NCI-H2196 (cell line): ENCODE data around the gene SGTB.
"Not testable (repeated sequence)": the region's sequence is repeated elsewhere in the genome, so short reads cannot be mapped to it uniquely, and the experiment has no call there.

ENCODE experiments used
- DNase-seq: peaks from one replicate; lab custom pipeline; 2025; ENCODE audit not compliant: unreplicated experiment; lab: John Stamatoyannopoulos, UW

SGTB gene

DNA sequence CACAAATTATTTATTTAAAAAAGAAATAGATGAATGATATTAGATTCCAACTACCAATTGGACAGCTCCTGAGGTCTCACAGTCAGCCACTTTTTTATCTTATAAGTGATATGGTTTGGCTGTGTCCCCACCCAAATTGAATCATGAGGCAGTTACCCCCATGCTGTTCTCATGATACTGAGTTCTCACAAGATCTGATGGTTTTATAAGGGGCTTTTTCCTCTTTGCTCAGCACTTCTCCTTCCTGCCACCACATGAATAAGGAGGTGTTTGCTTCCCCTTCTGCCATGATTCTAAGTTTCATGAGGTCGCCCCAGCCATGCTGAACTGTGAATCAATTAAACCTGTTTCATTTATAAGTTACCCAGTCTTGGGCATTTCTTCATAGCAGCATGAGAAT, 13.0 kb upstream of the SGTB start:
- DNase-seq: no peak

DNA sequence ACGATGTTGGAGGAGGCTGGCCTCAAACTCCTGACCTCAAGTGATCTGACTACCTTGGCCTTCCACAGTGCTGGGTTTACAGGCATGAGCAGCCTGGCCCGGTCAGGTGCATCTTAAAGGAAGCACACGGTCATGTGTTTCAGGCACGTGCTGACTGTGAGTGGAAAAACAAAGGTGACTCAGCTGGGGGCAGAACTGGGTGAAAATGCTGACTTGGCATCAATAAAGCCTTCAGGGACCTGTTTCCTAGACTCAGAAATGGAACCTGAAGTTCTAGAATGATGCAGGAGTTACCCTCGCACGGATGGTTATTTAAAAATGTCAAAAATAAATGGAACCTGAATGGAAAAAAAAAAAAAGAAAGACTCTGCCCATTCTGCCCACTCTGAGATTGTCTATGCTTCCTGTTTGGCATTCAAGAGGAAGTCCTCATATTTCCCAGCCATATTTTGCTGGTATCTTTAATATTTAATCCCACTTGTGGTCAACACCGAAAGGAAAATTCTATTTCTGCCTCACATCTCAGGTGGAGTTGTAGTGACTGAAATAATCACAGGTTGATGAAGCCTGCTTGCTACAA, 12.4 kb upstream of the SGTB start:
- DNase-seq: not testable (repeated sequence)

DNA sequence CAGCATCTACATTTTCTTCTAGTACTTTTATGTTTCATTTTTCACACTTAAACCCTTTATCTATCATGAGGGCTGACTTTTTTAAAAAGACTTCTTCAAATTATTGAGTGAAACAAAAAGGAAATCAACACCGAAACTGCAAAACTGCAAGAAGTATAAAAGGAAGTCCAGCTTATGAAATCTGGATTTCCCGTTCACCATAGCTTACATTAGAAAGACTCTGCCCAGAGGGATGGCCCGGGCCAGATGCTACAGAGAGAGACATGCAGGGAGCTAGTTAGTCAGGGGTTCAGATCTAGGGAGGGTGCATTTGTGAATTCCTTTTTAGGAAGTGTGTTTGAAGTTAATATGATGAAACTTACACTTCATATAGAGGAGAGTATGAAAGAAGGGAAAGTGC, 10.1 kb upstream of the SGTB start:
- not testable (repeated sequence) for DNase-seq

DNA sequence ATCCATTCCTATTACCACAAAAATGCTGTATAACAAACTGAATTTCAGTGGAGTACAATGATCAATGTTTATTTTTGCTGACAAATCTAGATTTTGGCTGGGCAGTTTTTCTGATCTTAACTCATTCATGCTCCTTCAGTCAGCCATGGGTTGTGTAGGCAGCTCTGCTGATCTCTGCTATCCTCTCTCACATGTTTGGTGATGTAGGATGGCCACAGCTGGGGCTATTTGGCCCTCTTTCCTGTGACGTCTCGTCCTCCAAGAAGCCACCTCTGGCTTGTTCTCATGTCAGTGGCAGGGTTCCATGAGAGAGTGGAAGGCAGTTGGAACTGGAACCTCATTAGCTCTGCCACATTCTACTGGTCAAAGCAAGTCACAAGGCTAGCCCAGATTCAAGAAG, 9.0 kb upstream of the SGTB start:
- DNase-seq: no peak

DNA sequence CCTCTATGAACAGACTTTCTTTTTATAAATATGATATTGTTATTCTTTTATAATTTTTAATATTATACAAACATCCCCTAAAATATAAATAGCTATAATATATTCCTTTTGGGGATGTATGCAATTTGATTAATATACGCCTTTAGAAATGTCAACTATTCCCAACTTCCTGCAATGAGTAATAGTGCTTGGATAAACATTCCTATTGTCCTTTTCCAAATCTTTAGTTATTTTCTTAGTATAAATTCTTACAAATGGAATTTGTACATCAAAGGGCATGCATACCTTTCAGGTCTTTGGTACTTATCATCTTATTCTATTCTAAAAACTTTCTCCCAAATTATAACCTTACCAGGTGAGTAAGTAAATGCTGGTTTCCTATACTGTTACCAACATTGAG, 6.3 kb upstream of the SGTB start:
- no peak for DNase-seq

DNA sequence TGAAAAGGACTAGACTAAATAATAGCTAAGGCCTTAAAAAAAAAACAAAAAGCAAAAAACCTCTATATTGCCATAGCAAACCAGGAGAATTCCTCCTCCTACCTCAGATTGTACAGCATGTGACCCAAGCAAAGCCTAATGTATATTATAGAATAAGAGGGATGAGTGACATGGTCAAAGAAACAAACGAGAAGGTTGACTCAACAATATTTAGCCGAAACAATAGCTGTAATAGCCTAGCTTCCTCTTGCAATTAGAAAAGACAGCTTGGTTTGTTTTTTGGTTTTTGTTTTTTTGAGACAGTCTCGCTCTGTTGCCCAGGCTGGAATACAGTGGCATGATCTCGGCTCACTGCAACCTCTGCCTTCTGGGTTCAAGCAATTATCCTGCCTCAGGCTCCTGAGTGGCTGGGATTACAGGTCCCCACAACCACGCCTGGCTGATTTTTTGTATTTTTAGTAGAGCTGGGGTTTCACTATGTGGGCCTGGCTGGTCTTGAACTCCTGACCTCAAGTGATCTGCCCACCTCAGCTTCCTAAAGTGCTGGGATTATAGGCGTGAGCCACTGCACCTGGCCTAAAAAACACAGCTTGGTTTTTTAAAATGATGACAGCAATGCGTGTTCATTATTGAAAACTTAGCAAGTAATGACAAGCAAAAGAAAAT, 5.7 kb upstream of the SGTB start:
- DNase-seq: no peak

DNA sequence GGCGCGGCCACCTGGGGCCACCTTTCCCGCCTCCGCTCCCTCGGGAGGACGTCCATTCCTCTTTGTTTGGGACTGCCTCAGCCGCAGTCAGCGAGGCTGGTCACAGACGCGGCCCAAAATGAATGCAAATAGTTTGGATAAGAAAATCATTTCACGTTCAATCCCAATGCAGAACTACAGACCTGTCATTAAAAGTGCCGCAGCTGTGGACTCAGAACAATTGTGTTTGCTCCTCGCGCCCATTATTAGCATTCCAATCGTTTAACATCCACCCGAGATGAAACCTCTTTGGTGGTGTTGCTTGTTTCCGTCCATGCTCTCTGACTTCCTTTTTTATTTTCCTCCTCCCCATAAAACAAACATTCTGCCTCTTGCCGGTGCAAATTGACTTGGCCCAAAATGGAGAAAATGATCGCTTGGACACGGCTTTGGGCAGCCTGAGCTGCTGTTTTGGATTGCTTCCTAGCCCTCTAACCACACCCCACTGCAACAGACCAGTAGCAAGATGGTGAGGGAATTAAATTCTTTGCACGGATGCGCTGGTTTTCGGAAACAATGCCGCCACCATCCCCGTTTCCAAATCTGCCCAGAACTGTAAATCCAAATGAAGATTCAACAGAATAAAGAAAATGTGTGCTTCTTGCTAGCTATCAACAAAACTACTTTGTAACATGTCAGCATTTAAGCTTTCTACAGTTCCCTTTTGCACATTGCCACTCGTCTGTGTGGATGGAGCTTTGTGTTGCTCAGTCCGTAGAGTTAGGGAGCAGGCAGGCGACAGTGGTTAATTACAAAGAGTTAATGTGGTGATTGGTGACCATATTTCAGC, 880 bp upstream of the SGTB start:
- peak; percentile 11 for DNase-seq

DNA sequence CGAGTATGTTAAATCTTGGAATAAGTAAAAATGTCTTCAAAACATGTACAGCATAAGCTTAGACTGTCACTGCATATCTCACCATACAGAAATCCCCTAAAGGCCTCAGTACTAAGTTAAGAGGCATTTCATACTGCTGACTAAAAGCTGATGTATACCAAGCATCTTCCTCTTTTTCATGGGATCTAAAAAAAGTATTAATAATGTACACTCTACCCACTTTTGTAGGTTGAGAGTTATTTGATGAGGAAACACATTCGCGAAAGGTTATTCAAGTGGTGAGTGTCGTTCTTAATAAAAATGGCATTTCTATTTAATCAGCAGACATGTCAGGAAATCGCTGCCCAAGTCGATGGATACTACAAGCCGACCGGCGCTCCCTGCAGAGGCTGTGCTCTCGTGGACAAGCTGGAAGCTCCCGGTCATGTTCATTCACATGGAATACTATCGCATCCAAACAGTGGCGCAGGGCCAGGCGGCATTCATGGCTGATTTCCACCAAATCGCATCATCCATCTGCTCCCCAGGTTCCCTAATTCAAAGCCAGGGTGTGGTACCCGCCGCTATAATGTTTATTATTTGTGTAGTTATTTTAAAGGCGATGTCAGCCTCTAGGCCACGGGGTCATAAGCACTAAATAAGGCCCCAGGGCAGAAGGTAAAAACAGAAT, 724 bp downstream of the SGTB start:
- DNase-seq: peak; percentile 5

DNA sequence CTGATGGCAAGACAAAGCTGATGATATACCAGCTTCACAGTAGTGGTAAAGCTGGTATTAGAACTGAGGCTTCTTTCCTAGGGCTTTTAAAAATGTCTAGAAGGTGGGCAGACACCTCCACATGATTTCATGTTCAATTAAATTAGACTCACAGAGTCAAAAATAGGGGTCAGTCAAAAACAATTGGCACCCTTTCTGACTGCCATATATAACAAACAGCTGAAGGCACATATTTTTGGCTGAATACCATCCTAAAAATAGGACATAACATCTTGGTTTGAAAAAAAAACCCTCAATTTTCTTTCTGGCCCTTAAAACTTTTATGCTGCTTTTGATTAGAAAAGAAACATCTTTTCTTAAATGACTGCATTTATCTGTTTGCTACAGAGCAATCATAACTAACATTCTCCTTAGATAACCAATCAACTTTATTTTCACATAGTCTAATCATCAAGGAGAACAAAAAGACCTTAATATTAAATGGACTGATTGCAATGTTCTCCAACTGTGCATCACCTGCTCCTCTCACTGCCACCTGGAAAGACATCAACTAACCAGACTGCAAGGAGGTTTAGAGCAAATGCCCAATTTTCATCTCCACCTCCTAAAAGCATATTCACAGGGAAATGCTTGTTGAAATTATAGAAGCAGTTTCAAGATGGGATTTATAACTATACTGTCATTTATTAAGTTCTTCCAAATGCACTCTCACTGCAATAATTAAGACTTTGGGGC, 3.2 kb downstream of the SGTB start:
- DNase-seq: no peak

DNA sequence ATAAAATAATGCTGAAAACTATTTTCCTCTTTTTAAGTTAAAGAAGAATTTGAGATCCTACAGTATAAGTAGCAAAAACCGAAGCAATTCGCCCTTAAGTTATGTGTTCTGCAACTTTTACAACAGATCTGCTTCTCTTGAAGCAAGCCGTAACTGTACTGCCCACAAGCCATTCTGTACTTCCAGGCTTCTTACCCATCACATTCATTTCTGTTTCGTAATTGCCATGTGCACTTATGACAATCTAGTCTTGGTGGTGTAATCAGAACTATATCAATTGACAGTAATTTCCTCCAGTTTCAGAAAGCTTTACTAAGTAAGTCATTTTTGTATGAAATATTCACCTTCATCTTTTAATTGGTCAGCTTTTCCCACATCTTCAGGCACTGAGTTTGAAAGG, 13.8 kb downstream of the SGTB start:
- DNase-seq: no peak

DNA sequence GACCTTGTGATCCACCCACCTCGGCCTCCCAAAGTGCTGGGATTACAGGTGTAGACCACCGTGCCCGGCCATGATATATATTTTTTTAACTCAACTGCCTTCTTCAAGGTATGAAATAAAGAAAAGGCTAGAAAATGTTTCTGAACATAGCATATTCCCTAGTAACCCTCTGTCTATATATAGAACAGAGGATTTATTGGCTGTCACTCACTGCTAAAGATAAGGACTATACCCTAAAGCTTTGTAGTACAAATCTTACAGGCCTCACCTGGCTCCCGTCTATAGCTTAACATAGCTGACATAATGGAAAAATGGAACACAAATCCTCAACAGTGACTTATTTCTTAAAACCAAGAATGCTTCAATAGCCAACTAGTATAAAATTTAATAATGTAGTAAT, 14.2 kb downstream of the SGTB start:
- no peak for DNase-seq

DNA sequence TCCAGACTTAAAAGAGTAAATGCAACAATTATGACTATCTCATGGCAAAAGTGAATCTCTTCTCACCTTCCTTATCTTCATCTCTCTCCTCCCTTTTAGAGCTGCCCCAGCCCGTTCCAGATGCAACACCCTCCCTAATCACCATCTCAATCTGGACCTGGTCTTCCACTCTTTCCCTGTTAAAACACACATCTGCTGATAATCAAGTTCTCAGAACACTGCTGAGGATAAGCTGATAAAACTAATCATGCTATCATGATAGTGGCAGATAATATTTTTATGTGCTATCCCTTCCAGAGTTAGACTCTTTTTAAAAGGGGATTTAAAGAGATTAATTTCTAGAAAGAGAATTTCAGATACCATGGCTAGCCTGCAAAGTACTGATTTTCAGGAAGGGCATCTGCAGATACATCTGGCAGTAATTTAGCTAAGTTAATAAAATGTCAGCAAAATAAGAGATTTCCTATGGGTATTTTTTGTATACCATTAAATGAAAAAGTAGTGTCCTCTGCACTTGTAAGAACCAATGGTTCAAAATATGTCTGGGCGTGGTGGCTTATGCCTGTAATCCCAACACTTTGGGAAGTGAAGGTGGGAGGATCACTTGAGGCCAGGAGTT, 17.2 kb downstream of the SGTB start:
- no peak for DNase-seq

DNA sequence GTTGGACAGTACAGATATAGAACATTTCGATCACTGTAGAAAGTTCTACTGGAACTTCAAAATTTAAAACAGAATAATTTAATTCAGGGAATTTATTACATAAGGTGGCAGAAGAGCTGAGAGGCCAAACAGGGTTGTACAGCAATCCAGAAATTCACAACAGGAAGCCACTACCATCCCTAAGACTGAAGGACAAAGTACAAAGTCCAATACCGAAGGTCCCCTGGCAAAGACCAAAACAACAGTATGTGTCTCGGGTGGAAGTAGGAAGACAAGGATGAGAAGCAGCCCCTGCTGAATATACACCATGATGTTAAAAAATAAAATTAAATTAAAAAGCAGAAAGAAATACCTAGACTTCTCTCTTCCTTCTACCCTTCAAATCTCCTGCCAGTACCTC, 19.9 kb downstream of the SGTB start:
- DNase-seq: no peak

DNA sequence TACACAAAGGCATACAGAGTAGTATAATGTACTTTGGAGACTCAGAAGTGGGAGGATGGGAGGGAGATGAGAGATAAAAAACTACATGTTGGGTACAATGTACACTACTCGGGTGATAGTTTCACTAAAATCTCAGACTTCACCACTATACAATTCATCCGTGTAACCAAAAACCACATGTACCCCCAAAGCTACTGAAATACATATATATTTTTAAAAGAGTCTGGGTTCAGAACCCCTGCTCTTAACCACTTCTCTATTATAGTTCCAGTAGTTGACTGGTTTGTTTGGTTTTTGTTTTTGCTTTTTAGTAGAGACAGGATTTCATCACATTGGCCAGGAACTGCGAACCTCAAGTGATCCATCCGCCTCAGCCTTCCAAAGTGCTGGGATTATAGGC, 22.6 kb downstream of the SGTB start:
- DNase-seq: no peak

DNA sequence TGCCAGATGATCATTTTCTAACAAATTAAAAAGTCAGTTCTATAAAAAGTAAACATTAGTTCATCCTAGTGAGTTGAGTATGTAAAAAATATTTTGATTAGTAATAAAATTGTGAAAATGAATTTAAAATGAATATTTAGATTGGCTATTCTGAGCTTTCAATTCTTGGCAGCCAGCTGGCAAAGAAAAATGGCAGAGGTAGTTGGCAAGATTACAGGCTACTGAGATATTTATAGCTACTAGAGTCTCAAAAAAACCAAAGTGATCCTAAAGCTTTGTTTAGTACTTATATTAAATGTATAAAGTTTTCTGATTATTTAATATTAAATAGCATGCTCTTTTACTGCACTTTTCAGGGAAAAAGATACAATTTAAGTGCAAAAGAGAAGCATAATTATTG, 25.0 kb downstream of the SGTB start:
- DNase-seq: no peak

DNA sequence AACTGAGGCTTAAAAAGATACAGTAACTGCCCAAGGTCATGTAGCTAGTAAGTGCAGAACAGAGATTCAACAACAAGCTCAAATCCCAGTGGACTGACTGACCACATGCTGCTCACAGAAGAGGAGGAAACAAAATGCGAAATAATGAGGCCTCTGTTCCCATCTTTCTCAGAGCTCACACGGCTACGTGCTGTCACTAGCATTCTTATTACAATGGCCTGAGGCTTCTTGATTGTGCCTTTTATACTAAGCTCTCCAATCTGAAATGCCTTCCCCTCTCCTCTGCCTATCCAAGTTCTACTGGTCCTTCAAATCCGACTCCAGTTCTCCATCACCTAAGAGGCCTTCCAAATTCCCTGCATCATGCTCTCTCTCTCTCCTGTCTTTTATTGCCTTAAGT, 26.0 kb downstream of the SGTB start:
- DNase-seq: no peak

DNA sequence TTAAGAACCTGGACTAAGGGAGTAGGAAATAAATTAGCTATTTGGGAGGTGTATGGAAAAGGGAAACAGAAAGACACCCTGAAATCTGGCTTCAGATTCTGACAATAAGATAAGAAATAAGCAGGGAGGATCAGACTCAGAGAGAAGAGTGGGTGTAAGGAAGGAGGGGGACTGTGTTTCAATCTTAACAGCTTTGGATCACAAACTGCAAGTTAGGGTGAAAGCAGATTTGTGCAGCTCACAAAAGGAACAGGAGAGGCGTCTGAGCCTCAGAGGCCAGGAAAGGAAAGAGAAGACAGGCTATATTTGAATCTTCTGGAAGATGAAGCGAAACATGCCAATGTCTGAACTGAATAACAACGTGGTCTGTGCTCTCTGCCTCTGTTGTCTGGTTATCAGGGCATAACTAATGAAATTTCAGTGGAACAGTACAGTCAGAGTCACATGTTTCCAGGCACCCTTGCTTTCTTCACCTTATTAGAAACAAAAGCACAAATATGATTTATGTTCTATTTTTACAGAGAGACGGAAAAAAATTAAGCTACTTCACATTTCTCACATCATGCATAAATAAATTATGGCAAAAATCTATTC, 26.6 kb downstream of the SGTB start:
- no peak for DNase-seq

DNA sequence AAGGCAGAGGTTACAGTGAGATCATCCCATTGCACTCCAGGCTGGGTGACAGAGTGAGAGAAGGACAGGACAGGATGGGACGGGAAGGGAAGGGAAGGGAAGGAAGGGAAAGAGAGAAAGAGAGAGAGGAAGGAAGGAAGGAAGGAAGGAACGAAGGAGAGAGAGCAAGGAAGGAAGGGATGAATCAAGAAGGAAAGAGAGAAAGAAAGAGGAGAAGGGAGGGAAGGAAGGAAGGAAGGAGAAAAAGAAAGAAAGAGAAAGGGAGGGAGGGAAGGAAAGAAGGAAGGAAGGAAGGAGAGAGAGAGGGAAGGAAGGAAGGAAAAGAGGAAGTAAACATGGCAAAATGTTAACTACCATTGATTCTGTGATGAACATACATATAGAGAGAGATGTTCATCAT, 28.8 kb downstream of the SGTB start:
- no peak for DNase-seq

DNA sequence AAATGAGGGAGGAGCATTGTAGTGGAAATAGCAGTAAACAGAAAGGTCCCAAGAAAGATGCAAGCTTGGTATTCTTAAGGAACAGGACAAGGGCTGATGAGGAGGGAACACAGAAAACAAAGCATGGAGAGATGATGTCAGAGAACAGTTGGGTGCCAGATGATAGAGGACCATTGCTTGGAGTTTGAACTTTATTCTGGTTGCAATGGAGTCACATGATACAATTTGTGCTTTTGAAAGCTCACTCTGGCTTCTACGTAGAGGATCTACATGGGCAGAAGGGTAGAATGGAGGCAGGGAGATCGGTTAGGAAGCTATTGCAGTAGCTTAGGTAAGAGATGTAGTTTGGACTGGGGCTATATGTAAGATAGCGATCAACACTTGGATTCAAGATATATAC, 39.8 kb downstream of the SGTB start:
- no peak for DNase-seq

DNA sequence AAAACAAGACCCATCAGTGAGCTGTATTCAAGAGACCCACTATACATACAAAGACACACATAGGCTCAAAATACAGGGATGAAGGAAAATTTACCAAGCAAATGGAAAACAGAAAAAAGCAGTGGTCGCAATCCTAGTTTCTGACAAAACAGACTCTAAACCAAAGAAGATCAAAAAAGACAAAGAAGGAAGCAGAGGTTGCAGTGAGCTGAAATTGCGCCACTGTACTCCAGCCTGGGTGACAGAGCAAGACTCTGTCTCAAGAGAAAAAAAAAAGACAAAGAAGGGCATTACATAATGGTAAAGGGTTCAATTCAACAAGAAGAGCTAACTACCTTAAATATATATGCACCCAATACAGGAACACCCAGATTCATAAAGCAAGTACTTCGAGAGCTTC, 45.9 kb downstream of the SGTB start:
- not testable (repeated sequence) for DNase-seq
